ENCODE data around the gene SKAP1.
"Not testable (repeated sequence)": the region's sequence is repeated elsewhere in the genome, so short reads cannot be mapped to it uniquely, and the experiment has no call there.

SKAP1 gene

GRCh38 chr17:48207776-48208544, 222.1 kb downstream of the SKAP1 start:
- DNase-seq (ENCODE audit: low spot score) = no peak

GRCh38 chr17:48207036-48207435, 223.0 kb downstream of the SKAP1 start:
- not testable (repeated sequence) for DNase-seq (ENCODE audit: low spot score)

DNA sequence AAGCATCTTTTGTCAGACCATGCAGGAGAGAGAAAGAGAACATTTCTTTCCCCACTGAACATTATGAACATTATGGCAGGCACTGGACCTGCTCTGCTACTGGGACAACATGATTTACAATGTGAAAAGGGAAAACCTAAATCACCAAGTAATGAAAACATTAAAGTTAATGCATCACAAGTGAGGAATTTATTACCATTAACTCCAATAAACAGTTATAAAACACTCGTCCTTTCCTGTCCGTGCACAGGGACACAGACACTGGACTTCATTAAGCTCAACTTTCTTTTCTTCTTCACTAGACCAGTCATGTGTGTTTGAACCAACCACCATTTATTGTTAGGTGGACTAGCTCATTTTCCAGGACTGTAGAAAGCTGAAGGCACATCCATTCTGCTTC, 227.1 kb downstream of the SKAP1 start:
- no peak for DNase-seq (ENCODE audit: low spot score)

DNA sequence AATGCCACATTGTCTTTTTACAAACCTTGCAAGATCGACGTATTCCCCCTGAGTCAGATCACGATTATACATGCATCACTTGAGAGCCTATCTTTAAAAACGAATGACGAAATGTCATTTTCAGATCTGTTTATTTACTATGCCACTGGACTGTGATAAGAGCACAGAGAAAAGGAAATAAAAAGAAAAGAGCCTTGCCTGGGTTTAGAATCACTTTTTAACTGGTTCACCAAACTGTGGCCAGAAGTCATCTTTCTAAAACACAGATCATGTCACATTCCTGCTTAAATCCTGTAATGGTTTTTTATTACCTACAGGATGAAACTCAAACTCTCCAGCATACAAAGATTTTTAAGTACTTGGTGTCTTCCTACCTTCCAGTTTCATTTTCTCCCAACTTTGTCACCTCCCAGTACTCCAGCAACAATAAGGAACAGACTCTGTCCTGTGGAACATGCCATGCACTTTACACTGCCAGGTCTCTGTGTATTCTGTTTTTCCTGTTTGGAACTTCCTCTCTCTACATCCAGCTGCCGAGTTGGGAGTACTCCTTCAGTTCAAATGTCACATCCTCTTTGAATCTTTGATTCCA, 231.0 kb downstream of the SKAP1 start:
- no peak for DNase-seq (ENCODE audit: low spot score)

DNA sequence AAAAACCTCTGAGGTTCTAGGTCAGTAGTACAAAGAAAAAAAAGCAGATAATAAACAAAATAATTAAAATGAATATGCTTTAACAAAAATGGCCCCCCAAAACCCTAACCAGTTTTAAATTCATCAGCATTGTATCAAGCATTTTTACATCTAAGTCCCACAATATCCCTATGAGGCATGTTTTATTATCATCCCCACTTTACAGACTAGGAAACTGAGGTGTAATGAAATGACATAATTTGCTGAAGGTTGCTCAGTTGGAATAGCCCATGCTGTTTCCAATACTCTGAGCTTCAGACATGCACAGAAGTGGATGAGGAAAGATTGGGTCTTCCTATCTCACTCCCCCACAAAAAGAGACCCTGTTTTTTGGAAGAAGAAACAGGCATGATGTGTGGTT, 234.1 kb downstream of the SKAP1 start:
- no peak for DNase-seq (ENCODE audit: low spot score)

DNA sequence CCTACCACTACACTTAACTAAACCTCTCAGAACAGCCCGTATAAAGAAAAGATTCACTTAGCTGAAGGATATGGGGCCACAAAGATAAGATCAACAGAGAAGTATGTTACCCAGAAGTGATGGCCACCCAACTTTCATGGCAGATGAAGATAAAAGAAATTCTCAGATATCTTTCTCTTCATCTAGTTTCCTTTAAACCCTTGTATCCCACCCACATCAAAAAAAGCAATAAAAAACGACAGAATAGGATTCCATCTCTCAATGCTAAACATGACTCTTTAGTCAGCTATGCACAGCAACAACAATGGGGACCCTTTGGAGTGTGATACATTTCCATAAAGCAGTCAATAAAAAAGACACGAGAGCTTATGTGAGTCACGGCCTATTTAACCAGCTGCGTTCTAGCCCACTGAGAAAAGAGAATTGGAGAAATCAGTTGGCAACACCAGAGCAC, 235.9 kb downstream of the SKAP1 start:
- no peak for DNase-seq (ENCODE audit: low spot score)

- no peak for DNase-seq (ENCODE audit: low spot score)
These were observed 237.7 kb downstream of the SKAP1 start for GRCh38 chr17:48192321-48192731.

DNA sequence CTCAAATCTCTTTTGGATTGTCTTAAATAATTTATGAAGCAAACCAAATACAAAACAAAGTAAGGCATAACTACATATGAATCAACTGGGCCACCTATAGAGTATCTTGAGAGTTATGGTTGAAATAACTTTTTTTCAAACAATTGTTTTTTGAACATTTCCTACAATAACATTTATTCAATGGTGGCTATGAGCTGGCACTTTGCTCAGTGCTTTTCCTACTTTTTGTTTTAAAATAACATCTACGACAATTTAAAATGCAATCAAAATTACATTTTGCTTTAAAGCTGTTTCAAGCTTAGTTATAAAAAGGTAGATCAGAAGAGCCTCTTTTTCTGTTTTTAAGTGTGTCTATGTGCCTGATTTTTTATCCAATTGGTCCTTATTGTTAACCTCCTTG, 238.7 kb downstream of the SKAP1 start:
- DNase-seq (ENCODE audit: low spot score) = no peak

GRCh38 chr17:48190871-48191270, 239.1 kb downstream of the SKAP1 start:
- no peak for DNase-seq (ENCODE audit: low spot score)

DNA sequence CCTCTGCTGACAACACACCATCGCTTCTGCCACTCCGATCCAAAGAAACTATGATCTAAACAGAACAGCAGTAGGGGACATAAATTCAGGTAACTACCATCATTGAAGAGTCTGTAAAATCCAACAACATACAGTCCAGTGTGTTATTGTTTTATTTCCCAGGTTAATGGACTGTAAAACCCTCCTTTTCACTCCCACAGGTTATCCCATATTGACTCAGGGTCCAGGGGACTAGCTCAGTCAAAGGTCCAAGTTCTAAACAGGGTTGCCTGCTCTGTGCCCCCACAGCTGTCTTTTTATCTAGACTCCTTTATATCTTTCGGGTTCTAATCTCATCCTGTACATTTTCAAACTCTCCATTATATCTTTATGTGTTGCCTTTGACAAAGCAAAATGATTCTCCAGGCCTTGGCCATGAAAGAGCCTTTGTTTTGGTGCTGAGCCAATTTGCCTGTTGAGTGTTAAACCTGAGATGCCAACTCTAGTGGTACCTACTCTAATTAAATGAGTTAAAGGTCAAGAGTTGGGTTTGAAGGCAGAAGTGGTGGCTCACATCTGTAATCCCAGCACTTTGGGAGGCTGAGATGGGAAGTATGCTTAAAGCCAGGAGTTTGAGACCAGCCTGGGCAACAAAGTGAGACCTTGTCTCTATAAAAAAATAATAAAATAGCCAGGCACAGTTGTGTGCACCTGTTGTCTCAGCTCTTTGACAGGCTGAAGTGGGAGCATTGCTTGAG, 242.0 kb downstream of the SKAP1 start:
- DNase-seq (ENCODE audit: low spot score) = no peak

GRCh38 chr17:48186317-48186716, 243.7 kb downstream of the SKAP1 start:
- DNase-seq (ENCODE audit: low spot score) = not testable (repeated sequence)

DNA sequence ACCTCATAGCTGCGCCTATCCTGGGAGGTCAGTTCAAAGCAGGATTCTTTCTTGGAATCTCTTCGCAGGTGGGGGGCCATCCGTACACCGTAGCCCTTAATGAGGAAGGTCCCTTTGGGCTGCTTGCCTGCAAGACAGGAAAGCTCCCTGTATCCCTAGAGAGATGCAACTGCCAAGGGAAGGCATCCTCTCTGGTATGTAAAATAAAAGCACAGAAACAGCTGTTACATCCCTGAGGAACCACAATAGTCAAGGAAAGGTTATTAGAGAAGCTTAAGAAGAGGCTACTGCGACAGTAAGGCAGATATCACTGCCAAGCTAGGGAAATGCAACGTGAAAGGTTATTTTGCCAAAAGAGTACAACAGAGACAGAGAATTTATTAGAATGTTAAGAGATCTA, 245.3 kb downstream of the SKAP1 start:
- DNase-seq (ENCODE audit: low spot score) = no peak

- peak; percentile 19 for DNase-seq (ENCODE audit: low spot score)
These were observed 248.4 kb downstream of the SKAP1 start for GRCh38 chr17:48181653-48182052.

DNA sequence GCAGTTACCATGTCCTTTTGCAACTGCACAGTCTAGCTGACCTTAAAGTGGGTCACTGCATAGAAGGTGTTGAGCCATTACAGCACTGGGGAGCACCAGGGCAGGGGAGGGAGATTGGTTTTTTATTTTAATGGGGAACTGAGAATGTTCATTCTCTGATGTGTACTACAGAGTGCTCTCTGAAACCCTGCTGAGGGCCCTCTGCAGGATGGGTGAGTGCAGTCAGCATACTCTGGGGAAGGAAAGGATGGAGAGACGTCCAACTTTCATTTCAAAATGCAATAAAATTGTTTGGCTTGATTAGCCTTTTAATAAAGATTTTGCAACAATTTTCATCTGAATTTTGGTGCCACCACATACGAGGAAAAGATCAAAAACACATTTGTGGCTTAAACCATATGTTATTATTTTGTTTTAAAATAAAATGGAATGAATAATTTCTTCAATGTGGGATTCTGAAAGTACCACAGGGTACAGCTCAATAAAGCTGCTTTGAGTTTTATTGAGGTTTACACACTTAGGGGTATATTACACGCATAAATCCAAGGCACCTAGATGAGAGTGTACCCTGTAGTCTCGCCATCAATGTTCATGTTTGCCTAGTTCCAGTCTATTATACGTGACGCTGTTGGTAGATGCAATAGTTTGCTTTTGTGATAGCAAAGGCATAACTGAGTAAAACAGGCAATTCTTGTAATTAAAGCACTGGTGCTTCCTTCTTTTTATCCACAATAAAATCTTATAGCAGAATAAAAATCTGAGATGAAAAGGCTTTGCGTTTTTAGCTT, 249.0 kb downstream of the SKAP1 start:
- DNase-seq (ENCODE audit: low spot score) = no peak

DNA sequence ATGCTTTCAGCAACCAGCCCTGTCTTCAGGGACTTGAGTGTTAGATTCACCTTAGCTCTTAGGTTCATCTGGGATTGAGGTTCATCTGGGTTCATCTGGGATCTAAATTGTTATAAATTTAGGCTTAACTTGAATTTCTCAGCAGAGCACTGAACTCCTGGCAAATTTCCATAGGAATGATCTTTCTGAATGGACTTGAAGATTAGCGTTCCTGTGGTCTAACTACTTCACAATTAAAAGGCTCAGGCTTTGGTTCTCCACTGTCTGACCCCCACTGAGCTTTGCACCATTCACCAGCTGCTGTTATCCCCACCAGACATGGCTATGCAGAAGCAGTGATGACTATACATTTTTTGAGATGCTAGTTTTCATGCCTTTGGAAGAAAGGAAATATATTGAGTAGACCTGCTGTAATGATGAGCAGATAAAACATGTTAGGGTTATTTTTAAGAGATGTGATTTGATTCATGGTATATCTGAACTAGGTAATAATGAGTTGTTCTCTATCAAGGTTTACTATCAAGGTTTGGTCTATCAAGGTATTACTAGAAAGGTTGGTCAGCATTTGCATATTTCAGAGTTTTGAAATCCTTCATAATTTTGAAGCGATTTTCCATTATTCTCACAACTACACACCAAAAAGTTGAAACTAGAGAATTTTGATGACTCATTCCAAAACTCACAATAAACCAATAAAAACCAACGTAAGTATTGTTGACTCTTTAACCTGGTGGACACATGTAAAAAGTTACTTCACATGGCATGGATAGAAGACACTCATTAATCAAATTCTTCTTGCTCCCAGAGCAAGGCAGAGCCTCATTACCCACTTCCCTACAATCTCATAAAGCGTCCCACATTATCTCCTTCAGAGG, 250.7 kb downstream of the SKAP1 start:
- no peak for DNase-seq (ENCODE audit: low spot score)

- DNase-seq (ENCODE audit: low spot score) = no peak
These were observed 251.7 kb downstream of the SKAP1 start for GRCh38 chr17:48178317-48178716.

DNA sequence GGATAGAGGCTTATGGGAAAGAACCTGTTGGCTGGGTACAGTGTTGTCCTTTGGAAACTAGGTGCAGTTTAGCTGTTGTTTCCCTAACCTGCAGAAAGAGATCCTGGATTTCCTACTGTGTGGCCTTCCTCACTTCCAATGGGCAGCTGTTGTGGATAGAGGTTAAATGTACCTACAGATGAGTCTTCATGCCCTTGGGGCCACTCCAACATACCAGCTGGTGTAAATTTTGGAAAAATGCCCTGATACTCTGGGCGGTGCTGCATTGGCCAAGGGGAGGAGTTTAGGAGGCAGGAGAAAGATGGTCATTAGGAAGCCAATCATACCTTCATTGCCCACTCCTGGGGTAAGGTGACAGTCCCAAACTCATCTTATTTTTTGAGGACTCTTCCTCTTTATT, 252.2 kb downstream of the SKAP1 start:
- no peak for DNase-seq (ENCODE audit: low spot score)

DNA sequence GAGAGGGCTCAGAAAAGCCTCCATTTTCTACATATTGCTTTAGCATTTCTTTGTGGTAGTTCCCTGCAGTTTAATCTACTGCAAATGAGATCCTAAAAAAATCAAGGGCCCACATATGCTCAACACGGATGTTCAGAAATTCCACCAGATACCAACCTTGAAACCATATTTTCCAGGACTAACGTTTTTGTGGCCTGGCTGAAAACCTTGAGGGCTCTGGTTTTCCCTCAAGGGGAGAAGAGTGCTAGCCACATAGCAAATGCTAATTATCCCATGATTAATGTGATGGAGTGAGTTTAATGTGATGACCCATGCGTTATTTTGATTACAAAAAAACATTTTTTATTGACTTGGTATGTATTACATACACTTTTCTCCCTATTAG, 253.6 kb downstream of the SKAP1 start:
- DNase-seq (ENCODE audit: low spot score) = no peak

- DNase-seq (ENCODE audit: low spot score) = no peak
These were observed 254.1 kb downstream of the SKAP1 start for GRCh38 chr17:48175692-48176470.

DNA sequence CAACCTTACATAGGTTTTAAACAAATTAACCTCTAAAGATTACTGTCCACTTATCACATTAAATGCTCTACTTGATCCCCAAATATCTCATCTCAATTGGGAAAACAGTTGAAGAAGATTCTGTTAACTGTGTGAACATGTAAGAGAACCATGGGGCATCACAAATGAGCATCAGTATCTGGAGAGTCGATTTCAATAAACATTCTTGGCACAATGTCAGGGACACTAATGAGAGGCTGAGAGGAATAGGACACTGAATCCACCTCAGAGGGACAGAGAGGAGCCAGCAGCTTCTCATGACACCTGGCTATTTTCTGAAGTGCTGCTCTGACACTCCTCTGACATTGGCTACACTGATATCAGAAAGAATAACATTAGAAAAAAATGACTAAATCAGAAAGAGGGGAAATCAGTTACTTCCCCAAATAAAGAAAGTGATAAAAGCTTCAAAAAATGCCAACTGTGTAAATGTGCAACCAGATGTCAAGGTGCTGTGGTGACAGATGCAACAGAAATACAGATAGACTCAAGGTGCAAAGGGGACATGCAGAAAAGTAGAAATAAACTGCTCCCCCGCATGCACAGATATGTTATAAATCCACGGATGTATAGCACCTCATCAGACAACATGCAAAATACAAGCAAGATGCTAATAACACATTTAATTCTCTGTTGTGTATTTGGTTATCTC, 255.0 kb downstream of the SKAP1 start:
- no peak for DNase-seq (ENCODE audit: low spot score)

Data from cerebellar cortex (tissue), 1 donor.